ENCODE data around the gene ENTPD3.
A peak's percentile ranks its signal among the peaks of the same experiment; 100 is the strongest.

Gene ENTPD3

DNA sequence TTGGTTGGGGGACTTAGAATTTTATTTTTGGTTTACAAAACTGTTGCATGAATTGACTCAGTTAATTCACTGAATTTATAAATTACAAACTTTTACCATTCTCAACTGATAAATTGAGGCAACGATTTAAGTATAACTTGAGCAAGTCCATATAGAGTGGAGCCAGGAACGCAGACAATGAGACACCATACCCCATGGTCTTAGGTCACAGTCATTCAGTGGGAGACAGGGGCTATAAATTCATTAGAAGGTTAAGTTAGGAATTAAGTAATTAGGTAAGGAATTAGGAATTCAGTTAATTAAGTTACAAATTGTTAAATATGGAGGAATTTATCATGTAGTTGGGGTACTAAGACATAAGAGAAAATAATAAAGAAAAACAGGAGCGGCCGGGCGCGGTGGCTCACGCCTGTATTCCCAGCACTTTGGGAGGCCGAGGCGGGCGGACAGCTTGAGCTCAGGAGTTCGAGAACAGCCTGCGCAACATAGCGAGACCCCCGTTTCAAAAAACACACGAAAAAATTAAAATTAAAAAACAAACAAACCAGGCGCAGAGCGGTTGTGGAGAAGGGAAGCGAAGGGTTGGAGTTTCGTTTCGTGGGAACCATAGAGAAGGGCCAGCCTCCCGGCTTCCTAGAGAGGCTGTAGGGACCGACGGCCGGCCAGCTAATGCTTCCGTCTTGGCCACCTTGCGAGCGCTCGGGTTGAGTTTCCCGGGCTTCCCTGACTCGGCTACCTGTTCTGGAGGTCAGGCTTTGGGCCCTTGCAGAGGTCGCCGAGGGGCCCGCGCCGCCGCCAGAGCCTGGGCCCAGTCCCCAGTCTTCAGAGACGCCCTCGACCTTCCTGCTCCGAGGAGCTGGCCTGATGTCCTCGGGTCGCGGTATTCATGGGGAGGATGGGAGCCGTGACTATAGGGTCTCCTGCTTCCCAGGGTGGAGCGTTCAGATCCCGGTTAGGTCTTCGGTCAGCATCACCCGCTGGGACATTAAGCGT is 89.8 kb downstream of the ENTPD3 start, which contains the start of gene ZNF619:
TSS of gene ZNF619 (plus strand) at position 645 of the 993 bp plus-strand sequence. CDS start 858 bp downstream, outside the sequence.
- TF ChIP-seq, protein P1, sequence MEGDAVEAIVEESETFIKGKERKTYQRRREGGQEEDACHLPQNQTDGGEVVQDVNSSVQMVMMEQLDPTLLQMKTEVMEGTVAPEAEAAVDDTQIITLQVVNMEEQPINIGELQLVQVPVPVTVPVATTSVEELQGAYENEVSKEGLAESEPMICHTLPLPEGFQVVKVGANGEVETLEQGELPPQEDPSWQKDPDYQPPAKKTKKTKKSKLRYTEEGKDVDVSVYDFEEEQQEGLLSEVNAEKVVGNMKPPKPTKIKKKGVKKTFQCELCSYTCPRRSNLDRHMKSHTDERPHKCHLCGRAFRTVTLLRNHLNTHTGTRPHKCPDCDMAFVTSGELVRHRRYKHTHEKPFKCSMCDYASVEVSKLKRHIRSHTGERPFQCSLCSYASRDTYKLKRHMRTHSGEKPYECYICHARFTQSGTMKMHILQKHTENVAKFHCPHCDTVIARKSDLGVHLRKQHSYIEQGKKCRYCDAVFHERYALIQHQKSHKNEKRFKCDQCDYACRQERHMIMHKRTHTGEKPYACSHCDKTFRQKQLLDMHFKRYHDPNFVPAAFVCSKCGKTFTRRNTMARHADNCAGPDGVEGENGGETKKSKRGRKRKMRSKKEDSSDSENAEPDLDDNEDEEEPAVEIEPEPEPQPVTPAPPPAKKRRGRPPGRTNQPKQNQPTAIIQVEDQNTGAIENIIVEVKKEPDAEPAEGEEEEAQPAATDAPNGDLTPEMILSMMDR (IDR thresholded peaks at IDR 0.05; ENCODE audit: low read depth, low read length) = no peak
- H3K36me3 ChIP-seq = peaks cover 11% of the 10 kb centered on the region
- H3K27me3 ChIP-seq (ENCODE audit: insufficient read depth, low read depth, severe bottlenecking) = no peaks in the 10 kb centered on the region
- H3K27ac ChIP-seq = peak within 1 kb of the TSS; percentile 74
- H3K9me3 ChIP-seq (ENCODE audit: severe bottlenecking) = no peaks in the 10 kb centered on the region
- H3K4me3 ChIP-seq (ENCODE audit: low read depth, low read length) = peak within 1 kb of the TSS; percentile 75
- DNase-seq = peak; percentile 73

DNA sequence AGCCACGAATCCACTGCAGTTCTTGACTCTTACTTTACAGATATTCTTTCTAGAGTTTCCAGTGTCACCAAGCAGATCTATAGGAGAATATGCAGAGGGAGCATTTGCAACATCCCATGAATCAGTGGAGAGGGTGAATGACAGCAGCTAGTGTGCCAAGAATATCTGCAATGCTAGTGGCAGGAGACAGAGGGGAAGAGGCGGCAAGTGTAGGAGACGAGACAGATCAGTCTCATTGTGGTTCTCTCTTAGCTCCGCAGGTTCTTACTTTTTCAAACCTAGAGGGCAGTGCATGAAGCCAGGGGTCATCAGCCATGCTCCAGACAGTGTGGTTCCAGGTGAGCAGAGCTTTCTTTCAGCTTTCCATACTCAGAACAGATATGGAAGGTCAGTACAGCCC is 90.7 kb downstream of the ENTPD3 start:
- no peak for DNase-seq
- Histone ChIP-seq H3K4me3 (ENCODE audit: low read depth, low read length) (peak overlapping the region; percentile 75), H3K27ac (no peak overlapping the region)

More for the DNA sequence above, 90.7 kb downstream of the ENTPD3 start:
- Histone ChIP-seq H3K27me3 (ENCODE audit: insufficient read depth, low read depth, severe bottlenecking) (no peaks in the 10 kb centered on the region), H3K9me3 (ENCODE audit: severe bottlenecking) (no peaks in the 10 kb centered on the region), H3K36me3 (peaks cover 18% of the 10 kb centered on the region)
- TF ChIP-seq, protein P1 (IDR thresholded peaks at IDR 0.05; ENCODE audit: low read depth, low read length) = no peak

Data from WERI-Rb-1 (cell line).